ENCODE results near the gene EFNA5. TPM values are rescaled to one million over a fixed set of nuclear protein-coding genes. Genes with fewer than 3 reads are reported as not detected.

The EFNA5 gene
- total RNA-seq, 1 donor from 2014 or later, result 43.0 TPM

- Mint-ChIP-seq H3K36me3 (ENCODE audit: low read depth) (peaks cover 21% of the 10 kb centered on the region), H3K9me3 (peaks cover 19% of the 10 kb centered on the region), H3K4me3 (no peak overlapping the region), H3K4me1 (peaks cover 7% of the 10 kb centered on the region), H3K27me3 (ENCODE audit: low read depth) (no peaks in the 10 kb centered on the region), H3K27ac (ENCODE audit: unreplicated experiment) (no peak overlapping the region)
- TF ChIP-seq CTCF (conservative IDR thresholded peaks at IDR 0.05), result no peak
- DNase-seq (ENCODE audit: low read depth, low spot score), result no peak
These were observed 328.4 kb downstream of the EFNA5 start for GRCh38 chr5:107342371-107342770.

- peaks cover 12% of the 10 kb centered on the region for H3K4me1 Mint-ChIP-seq
- no peak overlapping the region for H3K27ac Mint-ChIP-seq (ENCODE audit: unreplicated experiment)
- no peak overlapping the region for H3K4me3 Mint-ChIP-seq
- peaks cover 18% of the 10 kb centered on the region for H3K36me3 Mint-ChIP-seq (ENCODE audit: low read depth)
- TF ChIP-seq CTCF (conservative IDR thresholded peaks at IDR 0.05), result no peak
- peaks cover 13% of the 10 kb centered on the region for H3K9me3 Mint-ChIP-seq
- no peak for DNase-seq (ENCODE audit: low read depth, low spot score)
- no peaks in the 10 kb centered on the region for H3K27me3 Mint-ChIP-seq (ENCODE audit: low read depth)
These were observed 329.2 kb downstream of the EFNA5 start for GRCh38 chr5:107341376-107342084.

GRCh38 chr5:107340631-107341030 is 330.1 kb downstream of the EFNA5 start:
- Mint-ChIP-seq H3K4me1 (peaks cover 12% of the 10 kb centered on the region), H3K27ac (ENCODE audit: unreplicated experiment) (no peak overlapping the region), H3K36me3 (ENCODE audit: low read depth) (peaks cover 14% of the 10 kb centered on the region), H3K4me3 (no peak overlapping the region), H3K27me3 (ENCODE audit: low read depth) (no peaks in the 10 kb centered on the region), H3K9me3 (peaks cover 8% of the 10 kb centered on the region)
- TF ChIP-seq CTCF (conservative IDR thresholded peaks at IDR 0.05), result no peak
- DNase-seq (ENCODE audit: low read depth, low spot score), result no peak

GRCh38 chr5:107338335-107338734 is 332.4 kb downstream of the EFNA5 start:
- TF ChIP-seq CTCF (conservative IDR thresholded peaks at IDR 0.05), result no peak
- H3K4me3 Mint-ChIP-seq, result no peak overlapping the region
- no peak overlapping the region for H3K27ac Mint-ChIP-seq (ENCODE audit: unreplicated experiment)
- no peaks in the 10 kb centered on the region for H3K9me3 Mint-ChIP-seq
- no peaks in the 10 kb centered on the region for H3K27me3 Mint-ChIP-seq (ENCODE audit: low read depth)
- DNase-seq (ENCODE audit: low read depth, low spot score), result no peak
- peaks cover 12% of the 10 kb centered on the region for H3K4me1 Mint-ChIP-seq
- peaks cover 1% of the 10 kb centered on the region for H3K36me3 Mint-ChIP-seq (ENCODE audit: low read depth)

- no peaks in the 10 kb centered on the region for H3K27me3 Mint-ChIP-seq (ENCODE audit: low read depth)
- DNase-seq (ENCODE audit: low read depth, low spot score), result no peak
- H3K4me1 Mint-ChIP-seq, result peaks cover 6% of the 10 kb centered on the region
- no peak for TF ChIP-seq CTCF (conservative IDR thresholded peaks at IDR 0.05)
- no peaks in the 10 kb centered on the region for H3K36me3 Mint-ChIP-seq (ENCODE audit: low read depth)
- no peak overlapping the region for H3K27ac Mint-ChIP-seq (ENCODE audit: unreplicated experiment)
- no peaks in the 10 kb centered on the region for H3K9me3 Mint-ChIP-seq
- no peak overlapping the region for H3K4me3 Mint-ChIP-seq
These were observed 333.5 kb downstream of the EFNA5 start for GRCh38 chr5:107337281-107337680.
